Endothelial cell of umbilical vein (primary cell): ENCODE data around the gene ATP6V1G1.

Experiments
- CTCF ChIP-seq, 2 donors: IDR thresholded peaks; 1 replicate in 1 of 2; 2 replicates in 1 of 2; pipeline ENCODE4 v1.5.1; 2011; ENCODE audit warnings: low read length in 2 of 2, mild to moderate bottlenecking in 2 of 2, moderate library complexity in 2 of 2, control low read depth in 1 of 2, inconsistent platforms in 1 of 2, low read depth in 1 of 2; ENCODE audit not compliant: insufficient read depth in 1 of 2; ENCODE audit errors: extremely low read depth in 1 of 2
- MYC ChIP-seq: IDR thresholded peaks from one replicate; pipeline ENCODE4 v1.6.1; 2011; ENCODE audit warnings: mild to moderate bottlenecking, low read depth, low read length

- no peak for TF ChIP-seq CTCF (IDR thresholded peaks at IDR 0.05; ENCODE audit: extremely low read depth in 1 of 2, insufficient read depth in 1 of 2, low read depth in 1 of 2, low read length in 2 of 2)
- TF ChIP-seq MYC = no peak
Observed at GRCh38 chr9:114621975-114622609, 34.5 kb downstream of the ATP6V1G1 start.
